Adipocyte (in vitro differentiated cells): ENCODE results near the gene FABP1.

Experiments used
- DNase-seq: peaks from one replicate; pipeline ENCODE4 v3.0.0-alpha.2; 2015; ENCODE audit warnings: low read depth
- H3K27me3 ChIP-seq: replicated peaks from 2 replicates; pipeline ENCODE4 v1.7.0; 2013; ENCODE audit warnings: mild to moderate bottlenecking, low read length, moderate library complexity; ENCODE audit not compliant: control insufficient read depth, insufficient read depth
- H3K36me3 ChIP-seq: 2 replicates; pipeline ENCODE4 v1.7.0; 2013; ENCODE audit warnings: low read length, mild to moderate bottlenecking, moderate library complexity; ENCODE audit not compliant: control insufficient read depth, insufficient read depth, severe bottlenecking
- H3K4me1 ChIP-seq: 2 replicates; pipeline ENCODE4 v1.7.0; 2013; ENCODE audit warnings: mild to moderate bottlenecking, low read length, moderate library complexity; ENCODE audit not compliant: control insufficient read depth, insufficient read depth
- H3K4me3 ChIP-seq: 2 replicates; pipeline ENCODE4 v1.7.0; 2013; ENCODE audit warnings: mild to moderate bottlenecking, low read length, moderate library complexity
- H3K9ac ChIP-seq: 2 replicates; pipeline ENCODE4 v1.7.0; 2013; ENCODE audit warnings: mild to moderate bottlenecking, low read length, moderate library complexity
- H3K9me3 ChIP-seq: 2 replicates; pipeline ENCODE4 v1.7.0; 2013; ENCODE audit warnings: mild to moderate bottlenecking, low read length, moderate library complexity; ENCODE audit not compliant: control insufficient read depth

FABP1 gene

GRCh38 chr2:88123975-88124917 is 3.6 kb downstream of the FABP1 start:
- H3K36me3 ChIP-seq, result no peaks in the 10 kb centered on the region
- H3K4me3 ChIP-seq, result no peak overlapping the region
- DNase-seq, result no peak
- no peaks in the 10 kb centered on the region for H3K4me1 ChIP-seq
- no peak overlapping the region for H3K9ac ChIP-seq
- no peaks in the 10 kb centered on the region for H3K9me3 ChIP-seq
- peaks cover 51% of the 10 kb centered on the region for H3K27me3 ChIP-seq

GRCh38 chr2:88123164-88123974 is 4.5 kb downstream of the FABP1 start:
- no peaks in the 10 kb centered on the region for H3K4me1 ChIP-seq
- H3K4me3 ChIP-seq, result no peak overlapping the region
- peaks cover 56% of the 10 kb centered on the region for H3K27me3 ChIP-seq
- no peaks in the 10 kb centered on the region for H3K9me3 ChIP-seq
- H3K9ac ChIP-seq, result no peak overlapping the region
- no peaks in the 10 kb centered on the region for H3K36me3 ChIP-seq
- no peak for DNase-seq

GRCh38 chr2:88122141-88122884 is 5.5 kb downstream of the FABP1 start:
- Histone ChIP-seq H3K9me3 (no peaks in the 10 kb centered on the region), H3K9ac (no peak overlapping the region), H3K4me1 (no peaks in the 10 kb centered on the region), H3K4me3 (no peak overlapping the region), H3K36me3 (no peaks in the 10 kb centered on the region), H3K27me3 (peaks cover 52% of the 10 kb centered on the region)
- DNase-seq, result no peak

GRCh38 chr2:88121678-88122077 is 6.2 kb downstream of the FABP1 start:
- H3K4me1 ChIP-seq, result no peaks in the 10 kb centered on the region
- no peak overlapping the region for H3K9ac ChIP-seq

GRCh38 chr2:88117973-88118372 is 9.9 kb downstream of the FABP1 start:
- Histone ChIP-seq H3K4me3 (no peak overlapping the region), H3K9ac (no peak overlapping the region), H3K9me3 (no peaks in the 10 kb centered on the region), H3K27me3 (peaks cover 23% of the 10 kb centered on the region), H3K4me1 (no peaks in the 10 kb centered on the region), H3K36me3 (no peaks in the 10 kb centered on the region)
- no peak for DNase-seq

More at GRCh38 chr2:88121678-88122077, 6.2 kb downstream of the FABP1 start:
- no peak overlapping the region for H3K4me3 ChIP-seq
- no peaks in the 10 kb centered on the region for H3K36me3 ChIP-seq
- peaks cover 46% of the 10 kb centered on the region for H3K27me3 ChIP-seq
- H3K9me3 ChIP-seq, result no peaks in the 10 kb centered on the region
- DNase-seq, result no peak

- no peaks in the 10 kb centered on the region for H3K4me1 ChIP-seq
- no peak overlapping the region for H3K9ac ChIP-seq
- H3K36me3 ChIP-seq, result no peaks in the 10 kb centered on the region
- no peak overlapping the region for H3K4me3 ChIP-seq
- H3K27me3 ChIP-seq, result peaks cover 18% of the 10 kb centered on the region
- no peak for DNase-seq
- no peaks in the 10 kb centered on the region for H3K9me3 ChIP-seq
Observed at GRCh38 chr2:88116669-88117432, 11.0 kb downstream of the FABP1 start.

GRCh38 chr2:88115825-88116518 is 11.9 kb downstream of the FABP1 start:
- H3K9me3 ChIP-seq, result no peaks in the 10 kb centered on the region
- H3K9ac ChIP-seq, result no peak overlapping the region
- no peak overlapping the region for H3K4me3 ChIP-seq
- no peaks in the 10 kb centered on the region for H3K36me3 ChIP-seq
- no peaks in the 10 kb centered on the region for H3K4me1 ChIP-seq
- H3K27me3 ChIP-seq, result peaks cover 16% of the 10 kb centered on the region
- DNase-seq, result no peak

- DNase-seq, result peak; percentile 7
- H3K9me3 ChIP-seq, result no peaks in the 10 kb centered on the region
- no peak overlapping the region for H3K9ac ChIP-seq
- H3K4me3 ChIP-seq, result no peak overlapping the region
- peaks cover 19% of the 10 kb centered on the region for H3K27me3 ChIP-seq
- H3K4me1 ChIP-seq, result no peaks in the 10 kb centered on the region
- H3K36me3 ChIP-seq, result no peaks in the 10 kb centered on the region
Observed at GRCh38 chr2:88114889-88115288, 13.0 kb downstream of the FABP1 start.

- no peak overlapping the region for H3K9ac ChIP-seq
- no peak for DNase-seq
- peaks cover 15% of the 10 kb centered on the region for H3K27me3 ChIP-seq
- no peaks in the 10 kb centered on the region for H3K4me1 ChIP-seq
- no peak overlapping the region for H3K4me3 ChIP-seq
- H3K9me3 ChIP-seq, result no peaks in the 10 kb centered on the region
- no peaks in the 10 kb centered on the region for H3K36me3 ChIP-seq
Observed at GRCh38 chr2:88113069-88113468, 14.8 kb downstream of the FABP1 start.

GRCh38 chr2:88110830-88111229 is 17.0 kb downstream of the FABP1 start:
- H3K9ac ChIP-seq, result no peak overlapping the region
- H3K27me3 ChIP-seq, result peaks cover 12% of the 10 kb centered on the region
- H3K4me3 ChIP-seq, result no peak overlapping the region
- no peaks in the 10 kb centered on the region for H3K36me3 ChIP-seq
- no peaks in the 10 kb centered on the region for H3K4me1 ChIP-seq
- no peak for DNase-seq
- no peaks in the 10 kb centered on the region for H3K9me3 ChIP-seq
